GM21447 (cell line): ENCODE results near the gene INO80E.
"Not testable (repeated sequence)": the region's sequence is repeated elsewhere in the genome, so short reads cannot be mapped to it uniquely, and the experiment has no call there.

ENCODE experiments used
- ATAC-seq: cut with Tn5 transposase; IDR thresholded peaks from one replicate; pipeline ENCODE4 v1.9.1; 2021; ENCODE audit not compliant: unreplicated experiment

The INO80E gene

GRCh38 chr16:29995911-29996765, at the start of gene INO80E:
TSS of gene INO80E (plus strand) at chr16:29996241. CDS start at chr16:29996311, 70 bp downstream.
- ATAC-seq, result peak; percentile 87

- ATAC-seq, result no peak
These were observed 48.1 kb upstream of the INO80E start for GRCh38 chr16:29947897-29948296.

- no peak for ATAC-seq
These were observed 45.1 kb upstream of the INO80E start for GRCh38 chr16:29950806-29951461.

GRCh38 chr16:29951625-29952365, 44.2 kb upstream of the INO80E start:
- ATAC-seq, result no peak

- no peak for ATAC-seq
These were observed 37.3 kb upstream of the INO80E start for GRCh38 chr16:29958756-29959155.

- ATAC-seq, result no peak
These were observed 36.7 kb upstream of the INO80E start for GRCh38 chr16:29959293-29959692.

- ATAC-seq, result not testable (repeated sequence)
These were observed 36.2 kb upstream of the INO80E start for GRCh38 chr16:29959821-29960220.

- no peak for ATAC-seq
These were observed 34.9 kb upstream of the INO80E start for GRCh38 chr16:29961127-29961478.

GRCh38 chr16:29961479-29962343, 34.3 kb upstream of the INO80E start, which contains the start of gene TMEM219:
TSS of gene TMEM219 (plus strand) at chr16:29962079. CDS start at chr16:29963144, 1,065 bp downstream.
- ATAC-seq, result peak; percentile 80

GRCh38 chr16:29962344-29962994, 33.6 kb upstream of the INO80E start:
- ATAC-seq, result no peak

GRCh38 chr16:29963021-29963743, 32.9 kb upstream of the INO80E start:
- ATAC-seq, result no peak

- ATAC-seq, result no peak
These were observed 27.8 kb upstream of the INO80E start for GRCh38 chr16:29968205-29968604.

- no peak for ATAC-seq
These were observed 24.7 kb upstream of the INO80E start for GRCh38 chr16:29971304-29971703.

GRCh38 chr16:29972500-29972899, 23.5 kb upstream of the INO80E start:
- no peak for ATAC-seq

- no peak for ATAC-seq
These were observed 23.1 kb upstream of the INO80E start for GRCh38 chr16:29972992-29973383.

GRCh38 chr16:29973384-29974246, 22.4 kb upstream of the INO80E start, which contains the start of gene TAOK2:
TSS of gene TAOK2 (plus strand) at chr16:29973868. CDS start at chr16:29977773, 3,905 bp downstream.
- ATAC-seq, result peak; percentile 78

- ATAC-seq, result no peak
These were observed 21.5 kb upstream of the INO80E start for GRCh38 chr16:29974291-29975133.
